ENCODE measurements around the gene PLXNA2. TPM values are rescaled to one million over a fixed set of nuclear protein-coding genes. Genes with fewer than 3 reads are reported as not detected.

The PLXNA2 gene
- total and polyA plus RNA-seq, 2 of the 13 experiments (the other 11 are each of a cell fraction or from before 2014, with no cell fraction given) = 1.1 to 2.1 TPM

DNA sequence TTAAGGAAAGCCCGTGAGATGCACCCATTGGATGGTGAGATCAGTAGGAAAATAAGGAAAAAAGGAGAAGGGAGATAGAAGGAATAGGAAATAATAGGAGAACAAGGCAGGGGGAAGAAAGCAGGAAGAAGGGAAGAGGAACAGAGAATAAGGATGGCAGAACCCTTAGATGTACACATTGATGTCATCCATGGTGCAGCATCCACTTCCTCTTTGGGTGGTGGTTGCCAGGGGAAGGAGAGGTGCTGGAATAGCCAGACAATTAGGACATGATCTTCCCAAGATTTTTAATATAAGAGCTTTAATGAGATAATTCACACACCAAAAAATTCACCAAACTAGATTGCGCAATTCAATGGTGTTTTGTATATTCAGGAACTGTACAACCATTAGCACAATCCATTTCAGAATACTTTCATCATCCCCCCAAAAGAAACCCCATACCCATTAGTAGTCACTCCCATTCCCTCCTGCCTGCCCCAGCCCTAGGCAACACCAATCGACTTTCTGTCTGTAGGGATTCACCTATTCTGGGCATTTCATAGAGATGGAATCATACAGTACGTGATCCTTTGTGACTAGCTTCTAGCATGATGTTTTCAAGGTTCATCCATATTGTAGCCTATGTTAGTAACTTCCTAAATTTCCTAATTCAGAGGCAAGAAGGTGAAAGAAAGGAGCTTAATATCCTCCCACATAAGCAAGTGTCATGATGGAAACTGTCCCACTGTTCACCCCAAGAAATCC is 121.4 kb downstream of the PLXNA2 start:
- Histone ChIP-seq H3K27me3 (ENCODE audit: control insufficient read depth in 1 of 2, insufficient read depth in 2 of 2, low read length in 2 of 2) (no peaks in the 10 kb centered on the region), H3K79me2 (ENCODE audit: insufficient read depth, low read length) (no peaks in the 10 kb centered on the region), H3K4me1 (ENCODE audit: insufficient read depth, low read length) (peaks cover 50% of the 10 kb centered on the region), H3K4me3 (replicated peaks in 1 of 3; ENCODE audit: insufficient read depth in 1 of 3, low read depth in 2 of 3, low read length in 3 of 3) (no peak overlapping the region), H3K4me2 (ENCODE audit: low read depth, low read length) (no peak overlapping the region), H3K36me3 (replicated peaks in 1 of 2; ENCODE audit: control insufficient read depth in 1 of 2, insufficient read depth in 2 of 2, low read length in 2 of 2) (no peaks in the 10 kb centered on the region), H3K9me3 (ENCODE audit: low read length) (no peaks in the 10 kb centered on the region), H2AFZ (ENCODE audit: low read length) (no peak overlapping the region), H4K20me1 (ENCODE audit: insufficient read depth, low read length) (no peaks in the 10 kb centered on the region), H3K9ac (ENCODE audit: insufficient read depth, low read depth, low read length) (no peak overlapping the region), H3K27ac (ENCODE audit: extremely low read length, insufficient read depth, low read length) (no peak overlapping the region)
- TF ChIP-seq, protein P1, sequence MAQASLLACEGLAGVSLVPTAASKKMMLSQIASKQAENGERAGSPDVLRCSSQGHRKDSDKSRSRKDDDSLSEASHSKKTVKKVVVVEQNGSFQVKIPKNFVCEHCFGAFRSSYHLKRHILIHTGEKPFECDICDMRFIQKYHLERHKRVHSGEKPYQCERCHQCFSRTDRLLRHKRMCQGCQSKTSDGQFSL (CRISPR knock-in tag; IDR thresholded peaks at IDR 0.05) = no peak
- TF ChIP-seq CEBPB (IDR thresholded peaks at IDR 0.05; ENCODE audit: borderline replicate concordance, low read depth, low read length) (peak; percentile 89), CEBPG (CRISPR knock-in tag; IDR thresholded peaks at IDR 0.05) (peak; percentile 55)
- FAIRE-seq = no peak
- ChIA-PET CTCF (ENCODE audit: low intra/inter-chr PET ratio, low total read pairs) (no interaction called here), POLR2A (no interaction called here)
- intact Hi-C loops (cut with micrococcal nuclease; ENCODE audit: unreplicated experiment) (no loop called here), in situ Hi-C loops (cut with HindIII; ENCODE audit: extremely low pct_ligation_motif_present, low pct_unique_long_range_greater_than_20kb) (no loop called here)
- WGBS (ENCODE audit: low lambda C conversion rate) = 92% methylated on average over 4 of the region's 4 CpGs
- no TSS peak for BruUV-seq (replicated peaks)
- ATAC-seq = no peak
- no peak for DNase-seq (ENCODE audit: low spot score)

DNA sequence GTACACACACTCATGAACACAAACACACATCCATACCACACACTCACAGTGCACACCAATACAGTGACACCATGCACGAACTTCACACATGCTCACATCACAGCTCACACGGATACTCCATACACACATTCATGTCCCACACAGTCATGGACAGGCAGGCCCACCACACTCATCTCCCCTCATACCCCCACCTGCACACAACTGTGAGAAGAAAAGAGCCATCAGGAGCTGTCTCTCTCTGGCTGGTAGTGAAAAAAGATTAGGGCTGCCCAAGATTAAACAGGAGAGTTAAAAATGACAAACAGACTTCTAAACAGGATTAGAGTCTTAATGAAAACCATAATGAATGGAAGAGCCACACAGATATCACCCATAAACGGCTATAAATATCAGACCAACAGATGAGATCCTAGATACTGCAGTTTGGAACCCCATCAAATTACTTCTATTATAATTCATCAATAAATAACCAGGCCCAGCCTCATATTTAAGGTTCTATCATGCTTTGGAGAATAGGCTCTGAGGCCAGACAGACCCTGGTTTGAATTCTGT is 122.3 kb downstream of the PLXNA2 start:
- Histone ChIP-seq H3K9ac (ENCODE audit: insufficient read depth, low read depth, low read length) (no peak overlapping the region), H3K4me2 (ENCODE audit: low read depth, low read length) (no peak overlapping the region), H3K79me2 (ENCODE audit: insufficient read depth, low read length) (no peaks in the 10 kb centered on the region), H3K36me3 (replicated peaks in 1 of 2; ENCODE audit: control insufficient read depth in 1 of 2, insufficient read depth in 2 of 2, low read length in 2 of 2) (no peaks in the 10 kb centered on the region), H2AFZ (ENCODE audit: low read length) (no peak overlapping the region), H3K4me3 (replicated peaks in 1 of 3; ENCODE audit: insufficient read depth in 1 of 3, low read depth in 2 of 3, low read length in 3 of 3) (no peak overlapping the region), H3K27me3 (ENCODE audit: control insufficient read depth in 1 of 2, insufficient read depth in 2 of 2, low read length in 2 of 2) (no peaks in the 10 kb centered on the region), H3K9me3 (ENCODE audit: low read length) (no peaks in the 10 kb centered on the region), H3K4me1 (ENCODE audit: insufficient read depth, low read length) (peaks cover 59% of the 10 kb centered on the region), H4K20me1 (ENCODE audit: insufficient read depth, low read length) (no peaks in the 10 kb centered on the region), H3K27ac (ENCODE audit: extremely low read length, insufficient read depth, low read length) (no peak overlapping the region)
- POLR2A ChIA-PET = no interaction called here
- 100% methylated on average over 3 of the region's 3 CpGs for WGBS (ENCODE audit: low lambda C conversion rate)
- BruUV-seq (replicated peaks) = no TSS peak
- no peak for DNase-seq (ENCODE audit: low spot score)
- ATAC-seq = no peak
- CTCF ChIA-PET (ENCODE audit: low intra/inter-chr PET ratio, low total read pairs) = no interaction called here
- FAIRE-seq = no peak
- in situ Hi-C loops (cut with HindIII; ENCODE audit: extremely low pct_ligation_motif_present, low pct_unique_long_range_greater_than_20kb) (no loop called here), intact Hi-C loops (cut with micrococcal nuclease; ENCODE audit: unreplicated experiment) (no loop called here)
- no peak for TF ChIP-seq RARG (CRISPR knock-in tag; IDR thresholded peaks at IDR 0.05; ENCODE audit: low read depth)
- TF ChIP-seq EP300 (IDR thresholded peaks at IDR 0.05; ENCODE audit: low read depth in 2 of 2, low read length in 2 of 2) = no peak
- no peak for TF ChIP-seq EP300 (CRISPR knock-in tag; IDR thresholded peaks at IDR 0.05; ENCODE audit: borderline replicate concordance)
- TF ChIP-seq, protein P2, sequence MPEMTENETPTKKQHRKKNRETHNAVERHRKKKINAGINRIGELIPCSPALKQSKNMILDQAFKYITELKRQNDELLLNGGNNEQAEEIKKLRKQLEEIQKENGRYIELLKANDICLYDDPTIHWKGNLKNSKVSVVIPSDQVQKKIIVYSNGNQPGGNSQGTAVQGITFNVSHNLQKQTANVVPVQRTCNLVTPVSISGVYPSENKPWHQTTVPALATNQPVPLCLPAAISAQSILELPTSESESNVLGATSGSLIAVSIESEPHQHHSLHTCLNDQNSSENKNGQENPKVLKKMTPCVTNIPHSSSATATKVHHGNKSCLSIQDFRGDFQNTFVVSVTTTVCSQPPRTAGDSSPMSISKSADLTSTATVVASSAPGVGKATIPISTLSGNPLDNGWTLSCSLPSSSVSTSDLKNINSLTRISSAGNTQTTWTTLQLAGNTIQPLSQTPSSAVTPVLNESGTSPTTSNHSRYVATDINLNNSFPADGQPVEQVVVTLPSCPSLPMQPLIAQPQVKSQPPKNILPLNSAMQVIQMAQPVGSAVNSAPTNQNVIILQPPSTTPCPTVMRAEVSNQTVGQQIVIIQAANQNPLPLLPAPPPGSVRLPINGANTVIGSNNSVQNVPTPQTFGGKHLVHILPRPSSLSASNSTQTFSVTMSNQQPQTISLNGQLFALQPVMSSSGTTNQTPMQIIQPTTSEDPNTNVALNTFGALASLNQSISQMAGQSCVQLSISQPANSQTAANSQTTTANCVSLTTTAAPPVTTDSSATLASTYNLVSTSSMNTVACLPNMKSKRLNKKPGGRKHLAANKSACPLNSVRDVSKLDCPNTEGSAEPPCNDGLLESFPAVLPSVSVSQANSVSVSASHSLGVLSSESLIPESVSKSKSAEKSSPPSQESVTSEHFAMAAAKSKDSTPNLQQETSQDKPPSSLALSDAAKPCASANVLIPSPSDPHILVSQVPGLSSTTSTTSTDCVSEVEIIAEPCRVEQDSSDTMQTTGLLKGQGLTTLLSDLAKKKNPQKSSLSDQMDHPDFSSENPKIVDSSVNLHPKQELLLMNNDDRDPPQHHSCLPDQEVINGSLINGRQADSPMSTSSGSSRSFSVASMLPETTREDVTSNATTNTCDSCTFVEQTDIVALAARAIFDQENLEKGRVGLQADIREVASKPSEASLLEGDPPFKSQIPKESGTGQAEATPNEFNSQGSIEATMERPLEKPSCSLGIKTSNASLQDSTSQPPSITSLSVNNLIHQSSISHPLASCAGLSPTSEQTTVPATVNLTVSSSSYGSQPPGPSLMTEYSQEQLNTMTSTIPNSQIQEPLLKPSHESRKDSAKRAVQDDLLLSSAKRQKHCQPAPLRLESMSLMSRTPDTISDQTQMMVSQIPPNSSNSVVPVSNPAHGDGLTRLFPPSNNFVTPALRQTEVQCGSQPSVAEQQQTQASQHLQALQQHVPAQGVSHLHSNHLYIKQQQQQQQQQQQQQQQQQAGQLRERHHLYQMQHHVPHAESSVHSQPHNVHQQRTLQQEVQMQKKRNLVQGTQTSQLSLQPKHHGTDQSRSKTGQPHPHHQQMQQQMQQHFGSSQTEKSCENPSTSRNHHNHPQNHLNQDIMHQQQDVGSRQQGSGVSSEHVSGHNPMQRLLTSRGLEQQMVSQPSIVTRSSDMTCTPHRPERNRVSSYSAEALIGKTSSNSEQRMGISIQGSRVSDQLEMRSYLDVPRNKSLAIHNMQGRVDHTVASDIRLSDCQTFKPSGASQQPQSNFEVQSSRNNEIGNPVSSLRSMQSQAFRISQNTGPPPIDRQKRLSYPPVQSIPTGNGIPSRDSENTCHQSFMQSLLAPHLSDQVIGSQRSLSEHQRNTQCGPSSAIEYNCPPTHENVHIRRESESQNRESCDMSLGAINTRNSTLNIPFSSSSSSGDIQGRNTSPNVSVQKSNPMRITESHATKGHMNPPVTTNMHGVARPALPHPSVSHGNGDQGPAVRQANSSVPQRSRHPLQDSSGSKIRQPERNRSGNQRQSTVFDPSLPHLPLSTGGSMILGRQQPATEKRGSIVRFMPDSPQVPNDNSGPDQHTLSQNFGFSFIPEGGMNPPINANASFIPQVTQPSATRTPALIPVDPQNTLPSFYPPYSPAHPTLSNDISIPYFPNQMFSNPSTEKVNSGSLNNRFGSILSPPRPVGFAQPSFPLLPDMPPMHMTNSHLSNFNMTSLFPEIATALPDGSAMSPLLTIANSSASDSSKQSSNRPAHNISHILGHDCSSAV (CRISPR knock-in tag; IDR thresholded peaks at IDR 0.05; ENCODE audit: borderline replicate concordance) = no peak

Measured in HepG2 (cell line).